Dedifferentiated amniotic fluid mesenchymal stem cell (primary cell): ENCODE measurements around the gene RARG.
A peak's percentile ranks its signal among the peaks of the same experiment; 100 is the strongest.
"Not testable (repeated sequence)": the region's sequence is repeated elsewhere in the genome, so short reads cannot be mapped to it uniquely, and the experiment has no call there.

Experiments
- DNase-seq: peaks from one replicate; pipeline ENCODE4 v3.0.0-alpha.2; 2016; ENCODE audit errors: extremely low spot score

Gene RARG

GRCh38 chr12:53208877-53209463 is 23.0 kb downstream of the RARG start:
- DNase-seq: no peak

- DNase-seq: no peak
Observed at GRCh38 chr12:53208435-53208834, 23.6 kb downstream of the RARG start.

GRCh38 chr12:53207042-53207441 is 25.0 kb downstream of the RARG start, which contains the start of gene ITGB7:
ITGB7 (minus strand) TSS chr12:53207251; CDS start chr12:53200443, 6,808 bp downstream.
- DNase-seq: no peak

GRCh38 chr12:53205747-53206419 is 26.1 kb downstream of the RARG start:
- DNase-seq: peak; percentile 86

- DNase-seq: no peak
Observed at GRCh38 chr12:53204351-53204750, 27.7 kb downstream of the RARG start.

- not testable (repeated sequence) for DNase-seq
Observed at GRCh38 chr12:53202316-53202715, 29.7 kb downstream of the RARG start.

- DNase-seq: no peak
Observed at GRCh38 chr12:53201639-53202038, 30.4 kb downstream of the RARG start.

- DNase-seq: no peak
Observed at GRCh38 chr12:53201177-53201541, 30.9 kb downstream of the RARG start.

GRCh38 chr12:53200458-53201176 is 31.4 kb downstream of the RARG start:
- DNase-seq: no peak

- no peak for DNase-seq
Observed at GRCh38 chr12:53200107-53200457, 31.9 kb downstream of the RARG start.

GRCh38 chr12:53199700-53200099 is 32.3 kb downstream of the RARG start:
- no peak for DNase-seq

- no peak for DNase-seq
Observed at GRCh38 chr12:53198486-53199110, 33.4 kb downstream of the RARG start.

- DNase-seq: no peak
Observed at GRCh38 chr12:53197011-53197640, 34.9 kb downstream of the RARG start.

- no peak for DNase-seq
Observed at GRCh38 chr12:53196486-53196885, 35.5 kb downstream of the RARG start.

- DNase-seq: no peak
Observed at GRCh38 chr12:53195516-53196420, 36.2 kb downstream of the RARG start.

- DNase-seq: no peak
Observed at GRCh38 chr12:53194973-53195372, 37.0 kb downstream of the RARG start.

- DNase-seq: no peak
Observed at GRCh38 chr12:53193985-53194716, 37.9 kb downstream of the RARG start.

GRCh38 chr12:53193040-53193439 is 39.0 kb downstream of the RARG start:
- no peak for DNase-seq

GRCh38 chr12:53192531-53193021 is 39.4 kb downstream of the RARG start:
- DNase-seq: no peak

- DNase-seq: no peak
Observed at GRCh38 chr12:53191885-53192530, 40.0 kb downstream of the RARG start.
